Lung microvascular endothelial cell (primary cell): ENCODE data around the gene ZNF705A. TPM values are rescaled to one million over a fixed set of nuclear protein-coding genes. Genes with fewer than 3 reads are reported as not detected.
"Not testable (repeated sequence)": the region's sequence is repeated elsewhere in the genome, so short reads cannot be mapped to it uniquely, and the experiment has no call there.

Source experiments
- DNase-seq, 2 donors: peaks; one replicate each; pipeline versions ENCODE4 v3.0.0 to v3.0.0-alpha.2; 2010; ENCODE audit warnings: low read depth in 2 of 2
- total RNA-seq: library from RNA; depleted of rRNA; stranded (reverse); fragments of >200 nt; gene quantifications from 2 replicates; pipeline ENCODE4 v1.2.1, GENCODE V29; 2014

ZNF705A gene
- total RNA-seq, 1 donor from 2014 or later: not detected

DNA sequence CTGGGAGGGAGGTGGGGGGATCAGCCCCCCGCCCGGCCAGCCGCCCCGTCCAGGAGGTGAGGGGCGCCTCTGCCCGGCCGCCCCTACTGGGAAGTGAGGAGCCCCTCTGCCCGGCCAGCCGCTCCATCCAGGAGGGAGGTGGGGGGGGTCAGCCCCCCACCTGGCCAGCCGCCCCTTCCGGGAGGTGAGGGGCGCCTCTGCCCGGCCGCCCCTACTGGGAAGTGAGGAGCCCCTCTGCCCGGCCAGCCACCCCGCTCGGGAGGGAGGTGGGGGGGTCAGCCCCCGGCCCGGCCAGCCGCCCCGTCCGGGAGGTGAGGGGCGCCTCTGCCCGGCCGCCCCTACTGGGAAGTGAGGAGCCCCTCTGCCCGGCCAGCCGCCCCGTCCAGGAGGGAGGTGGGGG is 27.4 kb downstream of the ZNF705A start:
- not testable (repeated sequence) for DNase-seq

DNA sequence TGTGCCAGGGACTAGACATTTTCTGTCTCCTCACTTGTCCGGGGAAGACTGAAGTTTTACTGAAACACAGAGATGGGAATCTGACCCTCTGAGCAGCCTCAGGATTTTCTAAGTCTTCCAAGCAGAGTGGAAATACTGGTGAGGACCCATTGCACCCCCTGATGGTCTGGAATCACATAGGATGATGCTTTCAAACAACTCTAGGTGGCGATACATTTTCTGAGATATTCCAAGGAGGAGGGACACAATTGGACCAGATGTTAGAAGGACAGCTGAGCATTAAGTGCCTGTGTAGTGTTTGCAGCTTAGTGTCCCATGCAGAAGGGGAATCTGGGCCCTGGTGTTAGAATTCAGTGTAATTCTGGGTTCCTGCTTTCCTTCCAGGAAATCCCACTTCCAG is 31.3 kb downstream of the ZNF705A start:
- peak in 1 of 2 donors; percentile 8 for DNase-seq

DNA sequence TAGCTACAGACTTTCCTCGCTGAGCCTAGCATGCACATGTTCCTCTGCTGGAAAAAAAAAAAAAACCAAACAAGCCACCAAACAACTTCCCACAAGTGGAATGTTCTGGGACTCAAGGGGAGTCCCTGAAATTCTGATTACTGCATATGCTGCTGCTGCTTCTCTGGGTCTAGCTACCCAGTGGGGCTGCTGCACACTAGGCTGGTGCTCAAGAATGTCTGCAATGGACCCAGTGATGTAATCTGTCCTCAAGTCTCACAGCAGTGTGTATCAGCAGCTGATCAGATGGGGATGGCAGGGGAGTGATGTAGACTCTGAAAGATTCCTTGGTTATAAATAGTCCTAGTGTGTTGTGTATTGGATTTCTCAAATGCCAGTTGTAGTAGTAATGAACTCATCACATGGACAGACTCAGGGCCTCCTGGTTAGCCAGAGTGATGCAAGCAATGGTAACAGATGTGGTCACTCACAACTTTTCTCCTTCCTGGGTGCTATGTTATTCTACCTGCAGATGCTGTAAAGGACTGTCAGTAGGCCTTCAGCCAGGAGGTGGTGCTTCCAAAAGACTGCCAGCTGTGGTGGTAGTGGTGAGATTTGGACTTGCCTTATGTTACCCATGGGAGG is 41.0 kb downstream of the ZNF705A start:
- not testable (repeated sequence) for DNase-seq

DNA sequence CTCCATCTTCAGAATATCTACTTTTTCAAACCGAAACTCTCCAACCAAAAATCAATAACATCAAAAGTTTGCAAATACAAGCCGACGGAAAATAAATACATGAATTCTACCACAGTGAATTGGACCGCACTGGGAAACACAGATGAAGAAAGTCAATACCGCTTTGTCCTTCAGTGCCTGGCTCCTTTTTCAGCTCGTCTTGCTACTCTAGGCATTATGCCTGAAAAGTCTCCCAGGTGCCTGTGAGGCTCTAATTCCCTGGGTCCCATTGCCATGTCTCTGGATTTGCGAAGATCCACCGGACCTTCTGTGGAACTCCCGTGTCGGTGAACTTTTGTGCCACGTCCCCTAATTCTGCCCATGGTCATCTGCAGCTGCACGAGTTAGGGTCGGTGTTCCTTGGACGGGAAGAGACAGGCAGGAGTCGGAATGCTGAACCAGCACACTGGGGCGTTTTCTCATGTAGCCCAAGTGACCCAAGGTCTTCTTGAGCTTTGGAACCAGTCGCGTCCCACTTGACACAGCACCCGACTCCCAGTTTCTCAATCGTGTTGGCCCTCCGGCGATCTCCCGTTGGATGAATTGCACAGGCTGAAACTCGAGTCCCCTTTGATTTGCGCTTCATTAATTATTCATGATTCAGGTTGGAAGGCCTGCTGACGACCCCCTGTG is 62.0 kb downstream of the ZNF705A start:
- DNase-seq: not testable (repeated sequence)

DNA sequence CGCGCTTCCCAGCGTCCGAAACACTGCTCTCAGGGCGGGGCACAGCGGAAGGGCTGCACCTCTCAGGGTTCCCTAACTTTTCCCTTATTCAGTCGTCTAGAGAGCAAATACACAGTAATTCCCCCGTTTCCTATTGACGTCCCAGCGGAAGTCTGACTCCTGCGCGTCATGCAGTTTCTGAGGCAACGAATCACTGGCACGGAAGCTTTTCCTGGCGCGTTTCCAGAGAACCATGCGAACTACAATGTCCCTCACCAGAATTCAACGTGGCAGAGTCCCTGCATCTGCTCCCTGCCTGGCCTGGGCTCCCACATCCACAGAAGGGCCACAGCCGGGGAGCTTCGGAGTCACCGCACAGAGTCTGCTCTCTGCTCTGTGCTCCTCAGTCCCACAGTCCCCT is 64.6 kb downstream of the ZNF705A start:
- DNase-seq: peak; percentile 94 to 96

DNA sequence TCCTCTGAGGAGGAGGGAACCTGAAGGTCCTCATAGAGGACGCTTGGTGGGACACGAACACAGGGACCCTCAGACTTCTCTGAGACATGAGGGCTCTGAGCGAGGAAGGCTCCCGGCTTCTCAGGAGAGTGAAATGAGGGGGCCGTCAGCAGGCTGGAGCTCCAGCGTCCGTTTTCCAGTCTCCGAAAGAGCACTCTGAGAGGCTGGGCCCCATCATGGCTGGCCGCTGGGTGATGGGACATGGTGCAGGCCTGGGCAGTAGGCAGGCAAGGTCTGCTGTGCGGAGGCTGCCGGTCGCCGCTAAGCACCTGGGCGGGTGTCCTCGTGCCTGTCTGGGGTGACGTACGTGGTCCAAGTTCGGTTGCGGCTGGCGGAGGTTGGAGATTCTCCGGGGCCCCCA is 65.0 kb downstream of the ZNF705A start:
- DNase-seq: not testable (repeated sequence)

DNA sequence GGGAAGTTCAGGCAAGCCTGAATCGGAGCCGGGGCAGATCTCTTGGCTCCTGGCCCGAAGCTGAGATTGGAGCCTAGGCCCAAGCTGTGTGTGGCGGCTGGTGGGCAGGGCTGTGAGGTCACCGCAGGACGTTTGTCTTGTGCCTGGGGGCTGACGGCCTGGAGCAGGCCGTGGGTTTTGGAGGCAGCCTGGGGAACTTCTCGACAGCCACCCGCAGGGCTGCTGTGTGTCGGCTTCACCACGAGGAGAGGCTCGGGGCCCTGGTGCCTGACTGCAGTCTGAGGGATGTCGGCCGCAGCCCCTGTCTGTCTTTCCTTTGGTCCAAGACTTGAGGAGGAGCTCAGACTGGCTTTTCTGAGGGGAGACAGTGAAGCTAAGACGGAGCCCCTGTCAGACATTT is 65.5 kb downstream of the ZNF705A start:
- DNase-seq: not testable (repeated sequence)

DNA sequence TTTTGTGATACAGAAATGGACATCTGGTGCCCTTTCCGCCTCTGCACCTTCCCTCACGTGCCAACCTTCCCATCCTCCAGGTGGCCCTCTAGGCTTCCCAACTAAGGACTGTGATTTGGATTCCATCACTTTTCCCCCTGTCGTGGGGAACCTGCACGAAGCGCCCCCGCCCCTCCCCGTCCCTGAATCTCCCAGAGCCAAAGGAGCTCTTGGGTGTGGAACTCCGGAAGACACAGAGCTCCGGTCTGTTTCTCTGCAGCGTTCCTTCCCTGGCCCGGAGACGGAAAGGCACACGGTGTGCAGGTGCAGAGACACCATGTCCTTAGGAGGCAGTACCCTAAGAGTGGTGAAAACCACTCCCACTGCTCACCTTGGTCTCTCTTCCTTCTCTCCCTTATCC is 66.8 kb downstream of the ZNF705A start:
- DNase-seq: not testable (repeated sequence)

DNA sequence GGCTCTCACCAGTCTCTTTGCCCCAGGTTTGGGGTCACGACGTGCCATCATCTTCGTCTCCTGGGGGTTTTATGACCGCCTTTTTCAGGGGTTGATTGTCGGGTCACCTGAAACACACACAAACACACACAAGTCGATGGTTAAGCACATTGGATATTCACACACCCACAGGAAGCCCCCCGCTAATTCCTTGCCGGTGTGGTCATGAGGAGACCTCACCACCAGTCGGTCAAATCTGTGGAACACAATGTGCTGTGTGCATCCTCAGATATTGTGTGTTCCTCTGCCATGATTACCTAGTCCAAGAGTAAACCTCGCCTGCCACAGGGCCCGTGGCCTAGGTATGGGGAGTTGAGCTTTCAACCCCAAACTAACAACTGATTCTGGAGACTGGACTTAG is 68.0 kb downstream of the ZNF705A start:
- DNase-seq: not testable (repeated sequence)

DNA sequence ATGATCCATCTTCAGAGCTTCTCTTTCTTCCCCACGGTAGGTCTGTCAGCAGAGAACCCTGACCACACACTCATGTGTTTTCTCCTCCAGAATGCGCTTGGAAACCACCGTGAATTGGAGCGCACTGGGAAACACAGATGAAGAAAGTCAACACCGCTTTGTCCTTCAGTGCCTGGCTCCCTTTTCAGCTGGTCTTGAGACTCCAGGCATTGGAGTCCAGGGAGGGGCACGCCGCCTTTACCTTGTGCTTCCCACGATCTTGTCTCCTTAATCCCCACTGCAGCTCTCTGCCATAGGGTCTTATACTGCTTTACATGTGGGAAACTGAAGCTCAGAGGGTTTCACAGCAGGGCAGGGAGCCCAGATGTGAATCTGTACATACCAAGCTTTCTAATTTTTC is 69.5 kb downstream of the ZNF705A start:
- no peak for DNase-seq

DNA sequence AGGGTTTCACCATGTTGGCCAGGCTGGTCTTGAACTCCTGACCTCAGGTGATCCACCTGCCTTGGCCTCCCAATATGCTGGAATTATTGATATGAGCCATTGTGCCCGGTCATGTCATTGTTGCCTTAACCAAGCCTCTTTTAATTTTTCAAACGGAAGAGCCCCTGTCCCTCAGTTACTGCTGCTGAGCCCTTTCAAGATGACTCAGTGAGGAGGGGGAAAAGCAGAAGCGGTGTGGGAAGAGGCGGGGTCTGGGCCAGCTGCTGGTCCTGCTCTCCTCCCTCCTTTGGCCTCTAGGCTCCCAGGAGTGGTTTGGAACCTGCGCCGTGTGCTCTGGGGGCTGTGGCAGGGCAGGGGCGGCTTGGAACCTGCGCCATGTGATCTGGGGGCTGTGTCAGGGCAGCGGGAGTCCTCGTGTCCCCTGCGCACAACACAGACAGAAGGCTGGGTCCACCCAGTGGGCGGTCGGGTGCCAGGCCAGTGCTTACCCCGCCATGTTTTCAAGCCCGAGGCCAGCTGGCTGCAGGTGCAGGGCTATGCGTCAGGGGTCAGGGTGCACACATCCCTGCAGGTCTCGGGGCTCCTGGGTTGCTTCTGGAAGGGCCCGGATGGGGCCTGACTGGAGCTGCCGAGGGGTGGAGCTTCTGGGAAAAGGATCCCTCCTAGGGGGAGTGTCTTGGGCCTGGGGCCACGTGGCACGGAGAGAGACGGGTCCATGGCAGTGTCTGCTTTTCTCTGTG is 70.3 kb downstream of the ZNF705A start, which contains the start of gene FAM90A1:
TSS of gene FAM90A1 (minus strand) at position 627 of the 740 bp plus-strand sequence. CDS start 2,786 bp downstream, outside the sequence.
- not testable (repeated sequence) for DNase-seq

DNA sequence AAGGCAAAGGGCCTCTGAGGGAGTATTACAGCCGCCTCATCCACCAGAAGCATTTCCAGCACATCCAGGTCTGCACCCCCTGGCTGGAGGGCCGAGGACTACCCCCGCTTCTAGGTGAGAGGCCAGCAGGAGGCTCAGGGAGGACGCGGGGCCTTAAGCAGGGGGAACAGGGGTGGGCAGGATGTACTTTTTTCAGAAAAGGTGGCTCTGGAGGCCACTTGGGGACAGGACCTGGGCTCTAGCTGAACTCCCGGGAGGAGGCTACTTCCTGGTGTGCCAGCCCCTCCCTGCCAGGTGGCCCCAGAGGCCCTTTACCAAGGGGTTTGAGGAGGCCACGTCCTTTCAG is 70.9 kb downstream of the ZNF705A start:
- DNase-seq: not testable (repeated sequence)

DNA sequence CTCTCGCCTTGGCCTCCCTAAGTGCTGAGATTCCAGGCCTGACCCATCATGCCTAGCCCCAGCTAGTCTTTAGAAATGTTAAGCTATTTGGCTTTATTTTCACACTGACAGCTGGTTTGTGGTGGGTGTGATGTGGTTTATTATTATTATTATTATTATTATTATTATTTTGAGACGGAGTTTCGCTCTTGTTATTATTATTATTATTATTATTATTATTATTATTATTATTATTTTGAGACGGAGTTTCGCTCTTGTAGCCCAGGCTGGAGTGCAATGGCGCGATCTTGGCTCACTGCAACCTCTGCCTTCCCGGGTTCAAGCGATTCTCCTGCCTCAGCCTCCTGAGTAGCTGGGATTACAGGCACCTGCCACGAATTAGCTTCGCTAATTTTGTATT is 71.8 kb downstream of the ZNF705A start:
- DNase-seq: not testable (repeated sequence)

DNA sequence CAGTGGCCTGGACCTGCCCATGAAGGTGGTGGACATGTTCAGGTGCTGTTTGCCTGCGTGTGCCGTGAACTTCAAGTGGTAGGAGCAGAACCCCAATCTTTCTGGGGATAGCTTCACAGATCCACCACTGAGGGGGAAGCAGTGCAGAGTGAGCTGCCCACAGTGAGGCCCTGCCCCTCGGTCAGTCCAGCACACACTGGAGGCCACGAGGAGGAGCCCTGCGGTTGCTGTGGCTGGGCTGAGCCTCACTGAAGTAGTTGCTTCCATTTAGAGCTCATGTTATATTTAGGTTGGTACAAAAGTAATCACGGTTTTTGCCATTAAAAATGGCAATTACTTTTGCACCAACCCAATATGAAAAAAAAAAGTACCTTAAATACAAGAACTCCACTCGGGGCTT is 72.7 kb downstream of the ZNF705A start:
- not testable (repeated sequence) for DNase-seq

Other genes with a start within 250 kb of the ZNF705A start
- gene SLC2A3, start 220.8 kb upstream of the ZNF705A start, total RNA-seq: 20.2 and 41.0 TPM in 2 replicates
- 3.1 and 3.4 TPM in 2 replicates for gene FOXJ2, start 124.3 kb upstream of the ZNF705A start, total RNA-seq
- gene C3AR1, start 90.7 kb upstream of the ZNF705A start, total RNA-seq: 0.22 TPM in 1 of 2 replicates, not detected in the other
- 18.5 and 32.7 TPM in 2 replicates for gene NECAP1, start 74.7 kb upstream of the ZNF705A start, total RNA-seq
- not detected in 2 replicates for gene CLEC4A, start 33.4 kb upstream of the ZNF705A start, total RNA-seq
- under 0.01 TPM in 1 of 2 replicates, not detected in the other for gene FAM90A1, start 70.6 kb downstream of the ZNF705A start, total RNA-seq